MCF 10A (cell line): Measurements from ENCODE around the gene RPL27A. TPM values are rescaled to one million over a fixed set of nuclear protein-coding genes. Genes with fewer than 3 reads are reported as not detected.

Source experiments
- BruUV-seq: library from RNA; stranded (reverse); fragments of 400-500 nt; replicated peaks from 2 replicates; lab custom pipeline; 2021; lab: Mats Ljungman, UMichigan
- CTCF ChIA-PET: fragments of 300-600 bp; sonication (Branson Sonifier 250); formaldehyde crosslinking; extraction: SDS; loops from one replicate; lab custom pipeline; 2021; ENCODE audit warnings: antibody characterized with exemption, inconsistent platforms; lab: Yijun Ruan, JAX
- POLR2A ChIA-PET: fragments of 300-600, 350-650 bp; sonication (Branson Sonifier 250); formaldehyde crosslinking; extraction: SDS; loops from one replicate; lab custom pipeline; 2020; ENCODE audit warnings: antibody characterized with exemption, inconsistent platforms; lab: Yijun Ruan, JAX
- DNase-seq: peaks from one replicate; pipeline ENCODE4 v3.0.0-alpha.2; 2018; ENCODE audit not compliant: unreplicated experiment
- H3K27ac Mint-ChIP-seq: one replicate; pipeline ENCODE4 v1.8.0; 2022; ENCODE audit warnings: mild to moderate bottlenecking, low read depth, mixed read lengths; ENCODE audit not compliant: unreplicated experiment
- H3K27me3 Mint-ChIP-seq: one replicate; pipeline ENCODE4 v1.8.0; 2022; ENCODE audit warnings: mixed read lengths; ENCODE audit not compliant: insufficient read depth, unreplicated experiment
- H3K36me3 Mint-ChIP-seq: one replicate; pipeline ENCODE4 v1.8.0; 2022; ENCODE audit warnings: mild to moderate bottlenecking, moderate library complexity, mixed read lengths; ENCODE audit not compliant: insufficient read depth, unreplicated experiment
- H3K4me1 Mint-ChIP-seq: one replicate; pipeline ENCODE4 v1.8.0; 2022; ENCODE audit warnings: mixed read lengths; ENCODE audit not compliant: insufficient read depth, unreplicated experiment
- H3K4me3 Mint-ChIP-seq: one replicate; pipeline ENCODE4 v1.8.0; 2022; ENCODE audit warnings: mild to moderate bottlenecking, moderate library complexity, mixed read lengths; ENCODE audit not compliant: unreplicated experiment
- H3K9me3 Mint-ChIP-seq: one replicate; pipeline ENCODE4 v1.8.0; 2022; ENCODE audit warnings: mixed read lengths; ENCODE audit not compliant: unreplicated experiment
- CTCF ChIP-seq: fragments of 200-600 bp; IDR thresholded peaks from one replicate; pipeline ENCODE4 v1.8.0; 2022; ENCODE audit warnings: antibody characterized with exemption, mild to moderate bottlenecking; ENCODE audit not compliant: unreplicated experiment
- intact Hi-C: fragments of 100-400 bp; cut with micrococcal nuclease; formaldehyde crosslinking; loops from 2 replicates; pipeline ENCODE4 v1.14.1; 2022
- total RNA-seq: library from RNA; stranded (reverse); gene quantifications from 2 replicates; pipeline ENCODE4 v1.2.3, GENCODE V29; 2022

Gene RPL27A
- total RNA-seq, 1 experiment from 2014 or later, result 1,377 TPM

GRCh38 chr11:8731647-8732323 is 49.2 kb downstream of the RPL27A start:
- no TSS peak for BruUV-seq
- intact Hi-C loops, result no loop called here
- no peak overlapping the region for H3K4me3 Mint-ChIP-seq
- no peak for TF ChIP-seq CTCF
- no peak for DNase-seq
- peak overlapping the region; percentile 88 for H3K27ac Mint-ChIP-seq
- ChIA-PET CTCF (interaction anchor here (0.6 to 1.0 kb wide), 3 partner anchors 80 to 132 kb away, joined by 3 to 4 read pairs (median 3); no protein-coding TSS in a partner anchor), POLR2A (no interaction called here)
- peaks cover 20% of the 10 kb centered on the region for H3K36me3 Mint-ChIP-seq
- peaks cover 22% of the 10 kb centered on the region for H3K4me1 Mint-ChIP-seq
- no peaks in the 10 kb centered on the region for H3K27me3 Mint-ChIP-seq
- no peaks in the 10 kb centered on the region for H3K9me3 Mint-ChIP-seq

GRCh38 chr11:8732324-8732670 is 49.7 kb downstream of the RPL27A start:
- peak overlapping the region; percentile 88 for H3K27ac Mint-ChIP-seq
- TF ChIP-seq CTCF, result no peak
- no peaks in the 10 kb centered on the region for H3K9me3 Mint-ChIP-seq
- intact Hi-C loops, result no loop called here
- no peak for DNase-seq
- H3K27me3 Mint-ChIP-seq, result no peaks in the 10 kb centered on the region
- POLR2A ChIA-PET, result no interaction called here
- BruUV-seq, result no TSS peak
- H3K36me3 Mint-ChIP-seq, result peaks cover 20% of the 10 kb centered on the region
- peaks cover 19% of the 10 kb centered on the region for H3K4me1 Mint-ChIP-seq
- H3K4me3 Mint-ChIP-seq, result no peak overlapping the region
- CTCF ChIA-PET, result interaction anchor here (0.6 to 1.0 kb wide), 4 partner anchors 79 to 132 kb away, joined by 3 to 4 read pairs (median 4); no protein-coding TSS in a partner anchor

GRCh38 chr11:8732748-8733241 is 50.2 kb downstream of the RPL27A start:
- DNase-seq, result peak; percentile 77
- Mint-ChIP-seq H3K4me3 (no peak overlapping the region), H3K27me3 (no peaks in the 10 kb centered on the region), H3K36me3 (peaks cover 20% of the 10 kb centered on the region), H3K4me1 (peaks cover 17% of the 10 kb centered on the region), H3K27ac (peak overlapping the region; percentile 88), H3K9me3 (no peaks in the 10 kb centered on the region)
- TF ChIP-seq CTCF, result no peak
- BruUV-seq, result no TSS peak
- ChIA-PET POLR2A (no interaction called here), CTCF (interaction anchor here (0.6 to 1.0 kb wide), 3 partner anchors 79 to 131 kb away, joined by 3 to 4 read pairs (median 4); no protein-coding TSS in a partner anchor)
- intact Hi-C loops, result no loop called here

- peaks cover 12% of the 10 kb centered on the region for H3K4me1 Mint-ChIP-seq
- no peak for DNase-seq
- H3K27ac Mint-ChIP-seq, result no peak overlapping the region
- H3K4me3 Mint-ChIP-seq, result no peak overlapping the region
- H3K9me3 Mint-ChIP-seq, result no peaks in the 10 kb centered on the region
- ChIA-PET POLR2A (no interaction called here), CTCF (interaction anchor here (0.7 to 0.9 kb wide), 2 partner anchors 44 to 832 kb away, joined by 3 to 4 read pairs; no protein-coding TSS in a partner anchor)
- no TSS peak for BruUV-seq
- intact Hi-C loops, result no loop called here
- no peak for TF ChIP-seq CTCF
- H3K36me3 Mint-ChIP-seq, result peaks cover 20% of the 10 kb centered on the region
- no peaks in the 10 kb centered on the region for H3K27me3 Mint-ChIP-seq
Observed at GRCh38 chr11:8733852-8734251, 51.3 kb downstream of the RPL27A start.
